BJ (cell line): ENCODE data around the gene KLHL29. TPM values are rescaled to one million over a fixed set of nuclear protein-coding genes. Genes with fewer than 3 reads are reported as not detected.

Source experiments
- CTCF ChIA-PET: fragments of 350-600 bp; formaldehyde crosslinking; extraction: SDS; loops from one replicate; lab custom pipeline; 2021; ENCODE audit warnings: antibody characterized with exemption, inconsistent platforms; lab: Yijun Ruan, JAX
- POLR2A ChIA-PET: fragments of 300-600 bp; sonication (Branson Sonifier 250); formaldehyde crosslinking; extraction: SDS; loops from one replicate; lab custom pipeline; 2021; ENCODE audit warnings: antibody characterized with exemption; lab: Charles Lee
- DNase-seq: peaks from one replicate; pipeline ENCODE4 v3.0.0-alpha.2; 2011; ENCODE audit warnings: low read depth
- H3K27me3 ChIP-seq: 2 replicates; pipeline ENCODE4 v1.6.0; 2011; ENCODE audit warnings: low read length; ENCODE audit not compliant: control insufficient read depth, insufficient read depth
- H3K36me3 ChIP-seq: 2 replicates; pipeline ENCODE4 v1.5.1; 2011; ENCODE audit warnings: low read length; ENCODE audit not compliant: control insufficient read depth, insufficient read depth
- H3K4me3 ChIP-seq: 2 replicates; pipeline ENCODE4 v1.5.1; 2011; ENCODE audit warnings: low read depth, mild to moderate bottlenecking, control low read depth, low read length
- CTCF ChIP-seq: IDR thresholded peaks from 2 replicates; pipeline ENCODE4 v1.5.1; 2011; ENCODE audit warnings: low read depth, mild to moderate bottlenecking, control low read depth, inconsistent platforms, low read length, moderate library complexity; ENCODE audit not compliant: insufficient read depth
- polyA plus RNA-seq: library from polyadenylated mRNA; depleted of rRNA; stranded (reverse); fragments of >200 nt; gene quantifications from 2 replicates; pipeline ENCODE4 v1.2.3, GENCODE V29; 2011

The KLHL29 gene
- polyA plus RNA-seq, 1 experiment = 10.0 TPM

- ChIA-PET CTCF (no interaction called here), POLR2A (no interaction called here)
- TF ChIP-seq CTCF = no peak
- H3K36me3 ChIP-seq = peaks cover under 1% of the 10 kb centered on the region; the same call in 1 of the 2 replicates
- no peak for DNase-seq
- no peak overlapping the region for H3K4me3 ChIP-seq
- no peaks in the 10 kb centered on the region for H3K27me3 ChIP-seq
These were observed 360.2 kb downstream of the KLHL29 start for GRCh38 chr2:23745068-23745725.

- DNase-seq = no peak
- POLR2A ChIA-PET = no interaction called here
- H3K4me3 ChIP-seq = no peak overlapping the region
- no peak for TF ChIP-seq CTCF
- peaks cover 2% of the 10 kb centered on the region; the same call in 1 of the 2 replicates for H3K36me3 ChIP-seq
- H3K27me3 ChIP-seq = no peaks in the 10 kb centered on the region
- CTCF ChIA-PET = no interaction called here
These were observed 360.7 kb downstream of the KLHL29 start for GRCh38 chr2:23745726-23746105.

- H3K36me3 ChIP-seq = peaks cover 3% of the 10 kb centered on the region
- no peaks in the 10 kb centered on the region for H3K27me3 ChIP-seq
- ChIA-PET CTCF (no interaction called here), POLR2A (no interaction called here)
- no peak for DNase-seq
- TF ChIP-seq CTCF = no peak
- H3K4me3 ChIP-seq = no peak overlapping the region
These were observed 361.3 kb downstream of the KLHL29 start for GRCh38 chr2:23746141-23746863.

GRCh38 chr2:23751747-23752265 is 366.8 kb downstream of the KLHL29 start:
- Histone ChIP-seq H3K27me3 (no peaks in the 10 kb centered on the region), H3K36me3 (peaks cover 3% of the 10 kb centered on the region), H3K4me3 (no peak overlapping the region)
- CTCF ChIA-PET = interaction anchor here (0.9 kb wide), 1 partner anchor 8 kb away, joined by 3 read pairs; no protein-coding TSS in a partner anchor
- no peak for DNase-seq
- POLR2A ChIA-PET = interaction anchor here (0.7 kb wide), 1 partner anchor 367 kb away, joined by 3 read pairs; no protein-coding TSS in a partner anchor
- no peak for TF ChIP-seq CTCF

GRCh38 chr2:23753291-23754010 is 368.5 kb downstream of the KLHL29 start:
- ChIA-PET POLR2A (no interaction called here), CTCF (interaction anchor here (0.7 to 1.1 kb wide), 2 partner anchors 11 to 364 kb away, joined by 3 read pairs; no protein-coding TSS in a partner anchor)
- no peaks in the 10 kb centered on the region for H3K27me3 ChIP-seq
- TF ChIP-seq CTCF = no peak
- DNase-seq = no peak
- no peak overlapping the region for H3K4me3 ChIP-seq
- peaks cover 3% of the 10 kb centered on the region for H3K36me3 ChIP-seq
